ENCODE data around the gene URM1. TPM values are rescaled to one million over a fixed set of nuclear protein-coding genes. Genes with fewer than 3 reads are reported as not detected.
"Not testable (repeated sequence)": the region's sequence is repeated elsewhere in the genome, so short reads cannot be mapped to it uniquely, and the experiment has no call there.

Gene URM1
- total and polyA plus RNA-seq, 7 experiments from 2014 or later: 32.3 to 72.4 (median 49.0) TPM

DNA sequence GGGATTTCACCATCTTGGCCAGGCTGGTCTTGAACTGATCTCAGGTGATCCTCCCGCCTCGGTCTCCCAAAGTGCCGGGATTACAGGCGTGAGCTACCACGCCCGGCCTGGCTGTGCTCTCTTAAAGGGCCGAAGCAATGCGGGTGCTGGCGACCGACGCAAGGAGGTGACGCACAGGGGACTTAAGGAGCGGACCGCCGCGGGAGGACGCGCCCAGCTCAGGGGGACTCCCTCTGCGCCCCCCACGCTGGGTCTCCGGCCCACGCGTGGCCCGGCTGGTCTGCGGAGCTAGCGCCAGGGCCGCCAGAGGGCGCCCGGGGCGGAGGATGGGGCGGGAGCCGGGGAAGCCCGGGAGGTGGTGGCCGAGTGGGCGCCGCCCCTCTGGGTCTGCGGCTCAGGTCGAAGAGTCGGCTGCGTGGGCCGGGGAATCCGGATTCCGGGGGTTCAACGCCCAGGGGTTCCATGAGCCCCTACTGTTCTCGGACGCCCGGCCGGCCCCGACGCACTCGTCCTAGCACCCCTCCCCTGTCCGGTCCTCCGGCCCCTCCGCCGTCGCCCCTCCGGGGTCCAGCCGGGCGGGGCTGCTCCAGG, 49.0 kb downstream of the URM1 start:
- Histone ChIP-seq H3K36me3 (ENCODE audit: control insufficient read depth in 2 of 3, insufficient read depth in 3 of 3, low read length in 3 of 3) (no peaks in the 10 kb centered on the region), H3K4me3 (ENCODE audit: low read length) (peak overlapping the region; percentile 58), H3K4me1 (ENCODE audit: control insufficient read depth in 2 of 2, insufficient read depth in 2 of 2, low read length in 2 of 2) (peaks cover 8 to 9% of the 10 kb centered on the region in 2 donors), H3K27ac (ENCODE audit: low read depth, low read length) (no peak overlapping the region), H3K27me3 (ENCODE audit: control insufficient read depth in 2 of 2, insufficient read depth in 2 of 2, low read length in 2 of 2) (peaks cover 5 to 7% of the 10 kb centered on the region in 2 donors), H3K9me3 (ENCODE audit: control insufficient read depth in 2 of 3, low read length in 3 of 3) (no peaks in the 10 kb centered on the region)
- peaks cover 5 to 13% (median 11%) of the 10 kb centered on the region in 7 donors for H3K4me1 Mint-ChIP-seq
- H3K27ac Mint-ChIP-seq: no peak overlapping the region
- ChIA-PET POLR2A (interaction anchor here (0.8 to 1.0 kb wide), 2 partner anchors 36 to 133 kb away, joined by 3 read pairs; partner anchors contain the start of gene ODF2), CTCF (interaction anchor here (0.5 to 4.3 kb wide), 6 partner anchors 12 to 225 kb away, joined by 3 to 23 read pairs (median 4); no protein-coding TSS in a partner anchor)
- intact Hi-C loops (cut with micrococcal nuclease): loop anchor here (1.0 to 2.0 kb wide), 4 partner anchors 36 to 58 kb away; partner anchors contain the start of genes URM1 (in 2 of the 2) and ODF2 (in 1 of the 2)
- no peaks in the 10 kb centered on the region for H3K36me3 Mint-ChIP-seq
- peaks cover 0 to 3% (median 0%) of the 10 kb centered on the region in 11 donors for H3K9me3 Mint-ChIP-seq
- H3K27me3 Mint-ChIP-seq: peaks cover 16 to 55% (median 25%) of the 10 kb centered on the region in 5 donors
- DNase-seq (peak in 8 of 9 donors; percentile 33 to 85 (median 44)), ATAC-seq (peak; percentile 92)
- H3K4me3 Mint-ChIP-seq: peak overlapping the region; percentile 70 to 88 (median 81)

DNA sequence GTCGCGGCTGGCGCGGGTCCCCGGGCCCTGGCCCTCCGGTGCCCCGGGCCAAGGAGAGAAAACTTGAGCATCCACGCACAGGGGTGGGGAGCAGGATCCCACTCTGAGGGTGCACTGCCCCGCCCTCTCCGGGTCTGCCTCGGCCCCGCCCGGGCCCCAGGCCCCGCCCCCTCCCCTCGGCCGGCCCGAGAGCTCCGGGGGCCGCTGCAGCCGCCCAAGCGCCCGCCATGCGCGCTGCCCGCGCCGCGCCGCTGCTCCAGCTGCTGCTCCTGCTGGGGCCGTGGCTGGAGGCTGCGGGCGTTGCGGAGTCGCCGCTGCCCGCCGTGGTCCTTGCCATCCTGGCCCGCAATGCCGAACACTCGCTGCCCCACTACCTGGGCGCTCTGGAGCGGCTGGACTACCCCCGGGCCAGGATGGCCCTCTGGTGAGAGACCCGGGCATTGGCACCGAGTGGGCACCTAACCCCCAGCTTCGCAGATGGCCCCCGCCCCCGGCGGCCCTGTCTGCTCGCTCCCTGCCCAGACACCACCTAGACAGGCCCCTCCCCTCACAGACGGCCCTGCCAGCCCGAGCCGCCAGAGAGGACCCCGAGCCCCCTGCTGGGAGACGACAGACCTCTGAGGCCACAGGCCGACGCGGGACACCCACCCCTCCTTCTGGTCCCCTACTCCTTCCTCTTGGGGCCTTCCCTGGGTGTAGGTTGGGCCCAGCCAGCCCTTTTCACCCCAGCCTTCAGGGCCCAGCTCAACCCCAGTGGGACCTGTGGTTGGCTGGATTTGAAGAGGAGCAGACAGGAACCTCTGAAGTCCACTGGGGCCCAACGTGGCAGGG, 49.7 kb downstream of the URM1 start, which contains the start of gene CERCAM:
Gene CERCAM (plus strand): TSS at position 207 of the 831 bp plus-strand sequence. CDS start 21 bp downstream, at position 228.
- Mint-ChIP-seq H3K36me3 (no peaks in the 10 kb centered on the region), H3K4me1 (peaks cover 5 to 13% (median 11%) of the 10 kb centered on the region in 7 donors), H3K9me3 (peaks cover 0 to 3% (median 0%) of the 10 kb centered on the region in 11 donors), H3K4me3 (peak within 1 kb of the TSS; percentile 70 to 88 (median 81)), H3K27ac (no peak within 1 kb of the TSS), H3K27me3 (peaks cover 9 to 50% (median 18%) of the 10 kb centered on the region in 5 donors)
- Histone ChIP-seq H3K4me1 (ENCODE audit: control insufficient read depth in 2 of 2, insufficient read depth in 2 of 2, low read length in 2 of 2) (peaks cover 8 to 9% of the 10 kb centered on the region in 2 donors), H3K27ac (ENCODE audit: low read depth, low read length) (no peak within 1 kb of the TSS), H3K27me3 (ENCODE audit: control insufficient read depth in 2 of 2, insufficient read depth in 2 of 2, low read length in 2 of 2) (peaks cover 5 to 7% of the 10 kb centered on the region in 2 donors), H3K4me3 (ENCODE audit: low read length) (peak within 1 kb of the TSS; percentile 58), H3K36me3 (ENCODE audit: control insufficient read depth in 2 of 3, insufficient read depth in 3 of 3, low read length in 3 of 3) (no peaks in the 10 kb centered on the region), H3K9me3 (ENCODE audit: control insufficient read depth in 2 of 3, low read length in 3 of 3) (no peaks in the 10 kb centered on the region)
- POLR2A ChIA-PET: interaction anchor here (0.8 to 1.0 kb wide), 2 partner anchors 35 to 132 kb away, joined by 3 read pairs; partner anchors contain the start of gene ODF2
- ATAC-seq (peak; percentile 86), DNase-seq (peak in 7 of 9 donors; percentile 14 to 61 (median 20))
- CTCF ChIA-PET: interaction anchor here (1.2 to 4.3 kb wide), 3 partner anchors 59 to 226 kb away, joined by 4 to 23 read pairs (median 5); no protein-coding TSS in a partner anchor
- intact Hi-C loops (cut with micrococcal nuclease): loop anchor here (1.0 to 2.0 kb wide), 4 partner anchors 35 to 59 kb away; partner anchors contain the start of genes URM1 (in 2 of the 2) and ODF2 (in 1 of the 2)

DNA sequence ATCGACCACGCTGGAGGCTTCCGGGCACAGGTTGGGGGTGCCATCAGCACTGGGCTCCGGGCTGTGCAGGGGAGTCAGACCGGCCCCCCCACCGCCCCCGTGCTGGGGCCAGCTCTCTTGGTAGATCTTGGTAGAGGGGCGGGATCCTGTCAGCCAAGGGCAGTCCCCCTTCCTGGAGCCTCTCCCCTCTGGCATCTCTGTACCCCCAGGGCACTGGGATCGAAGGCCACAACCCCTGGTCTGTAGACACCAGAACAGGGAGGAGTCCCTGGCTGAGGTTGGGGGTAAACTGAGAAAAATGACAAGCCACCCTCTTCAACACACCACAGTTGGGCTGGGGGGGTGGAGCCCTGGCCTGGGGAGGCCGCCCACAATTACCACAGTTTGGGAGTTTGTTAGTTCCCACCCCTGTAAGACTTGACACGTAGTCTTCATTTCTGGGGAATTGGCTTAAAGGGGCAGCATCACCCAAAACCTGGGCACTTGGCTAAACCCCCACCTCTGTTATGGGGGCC, 50.4 kb downstream of the URM1 start:
- peaks cover 5 to 13% (median 11%) of the 10 kb centered on the region in 7 donors for H3K4me1 Mint-ChIP-seq
- peaks cover 2 to 43% (median 12%) of the 10 kb centered on the region in 5 donors for H3K27me3 Mint-ChIP-seq
- peak in 1 of 9 donors; percentile 7 for DNase-seq
- no peak overlapping the region for H3K27ac Mint-ChIP-seq
- intact Hi-C loops (cut with micrococcal nuclease): loop anchor here in 1 of 2 donors (2.0 kb wide), 1 partner anchor 51 kb away; the partner anchor contains the start of gene URM1
- no peaks in the 10 kb centered on the region for H3K9me3 ChIP-seq (ENCODE audit: control insufficient read depth in 2 of 3, low read length in 3 of 3)
- H3K4me3 ChIP-seq (ENCODE audit: low read length): no peak overlapping the region
- H3K4me1 ChIP-seq (ENCODE audit: control insufficient read depth in 2 of 2, insufficient read depth in 2 of 2, low read length in 2 of 2): peaks cover 8 to 9% of the 10 kb centered on the region in 2 donors
- H3K36me3 Mint-ChIP-seq: no peaks in the 10 kb centered on the region
- ChIA-PET POLR2A (no interaction called here), CTCF (interaction anchor here (4.3 kb wide), 1 partner anchor 59 kb away, joined by 23 read pairs; no protein-coding TSS in a partner anchor)
- ATAC-seq: no peak
- H3K4me3 Mint-ChIP-seq: peak overlapping the region in 8 of 10 donors; percentile 34 to 81 (median 60)
- no peaks in the 10 kb centered on the region for H3K36me3 ChIP-seq (ENCODE audit: control insufficient read depth in 2 of 3, insufficient read depth in 3 of 3, low read length in 3 of 3)
- H3K27ac ChIP-seq (ENCODE audit: low read depth, low read length): no peak overlapping the region
- H3K27me3 ChIP-seq (ENCODE audit: control insufficient read depth in 2 of 2, insufficient read depth in 2 of 2, low read length in 2 of 2): peaks cover 5 to 7% of the 10 kb centered on the region in 2 donors
- H3K9me3 Mint-ChIP-seq: peaks cover 0 to 2% (median 0%) of the 10 kb centered on the region in 11 donors

DNA sequence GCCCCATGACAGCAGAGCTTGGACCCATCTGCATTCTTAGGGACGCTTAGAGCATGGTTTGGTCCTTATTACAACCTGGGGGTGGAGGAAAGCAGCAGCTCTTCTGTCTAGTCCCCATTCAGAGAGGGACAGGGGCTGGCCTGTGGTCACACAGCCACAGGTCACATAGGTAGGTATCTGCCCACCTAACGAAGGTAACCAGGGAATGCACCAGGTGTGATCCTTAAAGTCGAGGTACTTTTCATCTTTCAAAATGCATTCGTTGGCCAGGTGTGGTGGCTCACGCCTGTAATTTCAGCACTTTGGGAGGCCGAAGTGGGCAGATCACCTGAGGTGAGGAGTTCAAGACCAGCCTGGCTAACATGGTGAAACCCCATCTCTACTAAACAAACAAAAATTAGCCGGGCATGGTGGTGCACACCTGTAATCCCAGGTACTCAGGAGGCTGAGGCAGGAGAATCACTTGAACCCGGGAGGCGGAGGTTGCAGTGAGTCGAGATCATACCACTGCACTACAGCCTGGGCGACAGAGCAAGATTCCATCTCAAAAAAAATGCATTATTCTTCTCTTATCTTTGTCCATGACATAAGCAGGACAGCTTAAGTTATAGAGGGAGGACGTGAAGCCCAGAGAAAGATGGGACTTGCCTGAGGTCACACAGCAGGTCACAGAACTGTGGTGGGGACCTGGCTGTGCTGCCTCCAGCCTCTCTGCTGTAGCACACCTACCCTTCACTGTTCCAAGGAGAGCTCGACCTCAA, 51.0 kb downstream of the URM1 start:
- H3K27ac ChIP-seq (ENCODE audit: low read depth, low read length); H3K4me3 ChIP-seq (ENCODE audit: low read length); DNase-seq; ATAC-seq; POLR2A ChIA-PET; H3K27me3 ChIP-seq (ENCODE audit: control insufficient read depth in 2 of 2, insufficient read depth in 2 of 2, low read length in 2 of 2); H3K4me1 ChIP-seq (ENCODE audit: control insufficient read depth in 2 of 2, insufficient read depth in 2 of 2, low read length in 2 of 2); intact Hi-C loops (cut with micrococcal nuclease); H3K27ac Mint-ChIP-seq; H3K36me3 Mint-ChIP-seq; H3K9me3 Mint-ChIP-seq; H3K9me3 ChIP-seq (ENCODE audit: control insufficient read depth in 2 of 3, low read length in 3 of 3); H3K36me3 ChIP-seq (ENCODE audit: control insufficient read depth in 2 of 3, insufficient read depth in 3 of 3, low read length in 3 of 3): not testable (repeated sequence)
- H3K4me3 Mint-ChIP-seq: peak overlapping the region in 7 of 10 donors; percentile 29 to 81 (median 49)
- peaks cover 5 to 13% (median 11%) of the 10 kb centered on the region in 7 donors for H3K4me1 Mint-ChIP-seq
- H3K27me3 Mint-ChIP-seq: peaks cover 0 to 38% (median 8%) of the 10 kb centered on the region in 5 donors
- CTCF ChIA-PET: interaction anchor here (4.3 kb wide), 1 partner anchor 60 kb away, joined by 23 read pairs; no protein-coding TSS in a partner anchor

DNA sequence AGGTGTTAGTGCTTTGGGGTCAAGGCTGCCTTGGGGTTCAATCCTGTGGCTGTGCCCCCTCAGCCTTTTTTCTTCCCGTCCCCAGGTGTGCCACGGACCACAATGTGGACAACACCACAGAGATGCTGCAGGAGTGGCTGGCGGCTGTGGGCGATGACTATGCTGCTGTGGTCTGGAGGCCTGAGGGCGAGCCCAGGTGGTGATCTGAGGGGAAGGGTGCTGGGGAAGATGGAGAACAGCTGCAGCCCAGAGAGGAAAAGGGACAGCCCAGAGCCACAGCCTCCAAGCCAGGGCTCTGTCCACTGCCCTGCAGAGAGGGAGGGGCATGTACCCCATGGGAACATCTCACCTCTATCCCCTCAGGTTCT, 51.6 kb downstream of the URM1 start:
- peaks cover 8 to 9% of the 10 kb centered on the region in 2 donors for H3K4me1 ChIP-seq (ENCODE audit: control insufficient read depth in 2 of 2, insufficient read depth in 2 of 2, low read length in 2 of 2)
- no peaks in the 10 kb centered on the region for H3K36me3 ChIP-seq (ENCODE audit: control insufficient read depth in 2 of 3, insufficient read depth in 3 of 3, low read length in 3 of 3)
- H3K27me3 Mint-ChIP-seq: peaks cover 0 to 32% (median 6%) of the 10 kb centered on the region in 5 donors
- no peak overlapping the region for H3K27ac Mint-ChIP-seq
- no peaks in the 10 kb centered on the region for H3K9me3 ChIP-seq (ENCODE audit: control insufficient read depth in 2 of 3, low read length in 3 of 3)
- no peak overlapping the region for H3K4me3 ChIP-seq (ENCODE audit: low read length)
- H3K4me1 Mint-ChIP-seq: peaks cover 5 to 13% (median 11%) of the 10 kb centered on the region in 7 donors
- intact Hi-C loops (cut with micrococcal nuclease): no loop called here
- peaks cover 5 to 7% of the 10 kb centered on the region in 2 donors for H3K27me3 ChIP-seq (ENCODE audit: control insufficient read depth in 2 of 2, insufficient read depth in 2 of 2, low read length in 2 of 2)
- H3K4me3 Mint-ChIP-seq: peak overlapping the region in 1 of 10 donors; percentile 29
- H3K9me3 Mint-ChIP-seq: peaks cover 0 to 2% (median 0%) of the 10 kb centered on the region in 11 donors
- CTCF ChIA-PET: interaction anchor here (4.3 kb wide), 1 partner anchor 60 kb away, joined by 23 read pairs; no protein-coding TSS in a partner anchor
- ATAC-seq: no peak
- POLR2A ChIA-PET: no interaction called here
- H3K36me3 Mint-ChIP-seq: no peaks in the 10 kb centered on the region
- no peak overlapping the region for H3K27ac ChIP-seq (ENCODE audit: low read depth, low read length)
- DNase-seq: no peak

All from naive thymus-derived CD4-positive, alpha-beta T cell (primary cell).